HG03457 (cell line): ENCODE data around the gene CDC73.
"Not testable (repeated sequence)": the region's sequence is repeated elsewhere in the genome, so short reads cannot be mapped to it uniquely, and the experiment has no call there.

Experiments
- ATAC-seq: cut with Tn5 transposase; IDR thresholded peaks from one replicate; pipeline ENCODE4 v1.9.1; 2021; ENCODE audit warnings: moderate number of reproducible peaks; ENCODE audit not compliant: unreplicated experiment

CDC73 gene

DNA sequence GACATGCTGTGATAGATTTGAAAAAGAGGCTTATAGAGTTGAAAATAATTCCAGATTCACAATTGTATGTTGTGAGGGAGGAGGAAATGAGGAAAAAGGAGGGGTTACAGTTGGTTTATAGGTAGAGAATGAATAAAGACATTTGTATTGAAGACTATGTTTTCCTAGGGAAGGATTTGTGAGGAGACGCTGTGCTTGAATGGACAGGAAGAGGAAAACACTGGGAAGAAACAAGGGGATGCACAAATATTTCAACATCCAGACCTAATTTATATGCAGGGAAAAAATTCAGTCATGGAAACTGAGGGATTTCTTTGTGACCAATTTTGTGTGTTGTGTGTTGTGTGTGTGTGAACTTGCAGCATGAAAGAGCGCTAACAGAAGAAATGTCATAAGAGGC lies 157.1 kb downstream of the CDC73 start:
- ATAC-seq, result no peak

DNA sequence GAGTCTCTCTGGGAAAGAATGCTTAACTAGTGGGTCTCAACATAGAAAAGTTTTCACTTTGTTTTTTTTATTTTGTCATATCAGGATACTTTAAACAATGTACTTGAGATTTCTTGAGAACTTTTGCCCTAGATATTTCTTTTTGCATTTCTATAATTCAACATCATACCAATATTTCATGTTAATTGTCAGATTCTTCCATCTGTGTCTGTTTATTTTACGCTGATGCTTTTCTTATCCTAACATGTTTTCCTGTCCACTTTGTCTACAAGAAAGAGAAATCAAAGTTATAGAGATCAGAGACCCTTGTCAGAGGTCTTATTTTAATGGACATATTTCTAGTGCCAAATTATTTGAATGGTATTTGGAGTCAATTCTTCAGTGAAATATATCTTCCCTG lies 160.1 kb downstream of the CDC73 start:
- ATAC-seq, result no peak

DNA sequence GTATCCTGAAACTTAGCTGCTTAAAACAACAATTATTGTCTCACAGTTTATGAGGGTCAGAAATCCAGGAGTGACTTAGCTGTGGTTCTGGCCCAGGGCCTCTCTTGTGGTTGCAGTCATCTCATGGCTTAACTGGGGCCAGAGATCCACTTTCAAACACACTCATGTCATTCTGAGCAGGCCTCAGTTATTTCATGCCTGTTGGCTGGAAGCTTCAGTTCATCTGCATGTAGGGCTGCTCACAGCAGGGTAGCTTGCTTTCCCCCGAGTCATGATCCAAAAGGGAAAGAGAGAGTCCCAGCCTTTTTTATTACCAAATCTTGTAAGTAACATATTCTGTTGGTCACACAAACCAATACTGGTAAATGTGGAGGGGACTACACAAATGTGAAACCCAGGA lies 161.2 kb downstream of the CDC73 start:
- no peak for ATAC-seq

DNA sequence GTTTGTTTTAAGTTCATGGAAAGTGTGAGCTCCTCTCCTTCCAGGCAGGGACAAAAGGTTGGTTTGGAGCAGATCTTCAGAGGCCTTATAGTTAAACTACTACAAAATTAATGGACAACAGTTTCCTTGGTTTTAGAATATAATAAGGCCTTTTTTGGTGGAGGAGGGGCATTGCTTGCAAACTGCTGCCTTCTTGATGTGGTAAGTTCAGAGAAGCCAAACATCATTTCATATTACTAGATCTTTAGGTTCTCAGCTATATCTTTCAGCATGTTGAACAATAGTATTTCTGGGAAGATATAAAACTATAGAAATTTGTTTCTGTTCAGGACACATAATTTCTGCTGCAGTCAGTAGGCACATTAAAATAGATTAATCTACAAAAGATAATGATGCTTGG lies 162.4 kb downstream of the CDC73 start:
- ATAC-seq, result no peak

DNA sequence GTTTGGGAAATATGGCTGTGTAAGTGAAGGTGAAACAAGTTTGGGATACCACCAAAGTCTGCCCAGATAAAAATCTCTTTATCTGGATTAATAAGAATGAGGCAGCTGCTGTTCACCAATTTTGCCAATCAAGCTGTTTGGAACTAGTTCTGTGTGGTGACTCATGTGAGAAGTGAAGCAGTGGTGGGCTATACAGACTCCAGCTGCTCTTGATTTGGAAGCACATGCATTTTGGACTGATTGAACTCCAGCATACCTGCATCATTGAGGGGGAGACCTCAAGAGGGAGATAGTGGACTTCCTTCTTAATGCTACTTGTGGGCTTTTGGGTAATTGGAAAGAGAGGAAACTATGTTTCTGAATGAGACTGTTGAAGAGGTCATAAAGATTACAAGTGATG lies 163.8 kb downstream of the CDC73 start:
- ATAC-seq, result no peak

DNA sequence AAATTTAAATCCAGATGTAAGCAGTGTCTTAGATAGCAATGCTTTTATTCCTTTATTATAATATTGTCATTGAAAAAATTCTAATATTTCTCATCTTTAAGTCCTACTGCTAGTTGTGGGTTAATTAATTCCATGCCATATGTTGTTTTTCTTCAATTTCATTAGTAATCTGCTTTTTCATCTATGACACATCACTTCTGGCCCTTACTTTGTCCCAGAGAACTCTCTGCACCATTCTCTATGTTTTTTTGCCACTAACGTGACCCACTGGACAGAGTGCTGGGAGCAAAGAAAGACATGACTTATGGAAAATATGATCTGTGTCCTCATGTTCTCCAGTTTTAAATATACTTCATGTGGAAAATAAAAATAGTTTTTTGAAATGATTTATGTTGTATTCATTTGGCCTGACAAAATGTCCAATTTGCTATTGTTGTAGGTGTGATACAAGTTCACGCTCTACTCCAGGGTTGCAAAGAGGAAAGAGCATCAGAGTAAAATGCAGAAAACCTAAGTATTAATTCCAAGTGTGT lies 166.8 kb downstream of the CDC73 start:
- ATAC-seq, result not testable (repeated sequence)

DNA sequence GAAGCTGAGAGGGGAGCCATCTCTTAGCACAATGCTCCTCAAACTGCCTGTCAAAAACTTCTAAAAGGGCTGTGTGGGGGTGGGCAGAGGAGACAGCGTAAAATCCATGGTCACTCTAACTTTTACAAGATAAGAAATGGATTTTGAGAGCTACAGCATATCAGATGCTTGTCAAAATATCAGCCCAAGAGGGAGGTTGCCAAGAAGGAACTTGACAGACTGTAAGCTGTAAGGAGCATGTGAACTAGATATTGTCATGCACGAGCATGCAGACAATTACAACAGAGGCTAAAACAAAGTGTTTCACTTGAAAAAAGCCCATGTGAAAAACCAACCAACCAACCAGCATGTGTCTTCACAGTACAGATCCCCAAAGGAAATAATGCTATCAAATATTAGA lies 171.9 kb downstream of the CDC73 start:
- ATAC-seq, result no peak

DNA sequence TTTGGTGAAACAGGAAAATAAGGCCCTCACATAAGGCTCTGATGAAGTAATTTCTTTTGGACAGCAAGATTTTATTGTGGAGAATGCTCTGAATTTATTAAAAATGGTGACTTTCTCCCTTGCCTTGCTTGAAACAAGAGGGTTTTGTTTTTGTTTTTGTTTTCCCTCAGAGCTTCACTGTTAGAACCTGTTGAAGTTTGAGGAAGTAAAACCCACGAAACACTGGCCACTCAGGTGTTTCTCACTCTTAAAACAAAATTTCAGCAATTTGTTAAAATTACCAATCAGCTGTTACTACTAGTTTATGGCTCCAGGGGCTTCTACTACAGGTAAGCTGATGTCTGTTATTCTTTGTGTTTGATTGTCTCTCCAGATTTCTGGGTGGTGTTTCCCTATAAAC lies 177.2 kb downstream of the CDC73 start:
- no peak for ATAC-seq

DNA sequence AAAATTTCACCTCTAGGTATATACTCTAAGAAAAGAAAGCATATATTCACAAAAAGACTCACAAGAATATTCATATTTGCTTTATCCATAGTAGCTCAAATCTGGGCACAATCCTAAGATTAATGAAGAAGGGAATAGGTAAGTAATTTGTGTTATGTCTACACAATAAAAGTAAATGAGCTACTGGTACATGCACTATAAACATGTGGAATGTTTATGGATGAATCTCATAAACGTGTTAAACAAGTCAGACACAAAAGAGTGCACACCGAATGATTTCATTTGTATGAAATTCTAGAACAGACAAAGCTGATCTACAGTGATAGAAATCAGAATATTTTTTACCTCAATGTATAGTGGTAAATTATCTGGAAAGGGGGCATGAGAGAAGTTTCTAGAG lies 179.9 kb downstream of the CDC73 start:
- ATAC-seq, result no peak

DNA sequence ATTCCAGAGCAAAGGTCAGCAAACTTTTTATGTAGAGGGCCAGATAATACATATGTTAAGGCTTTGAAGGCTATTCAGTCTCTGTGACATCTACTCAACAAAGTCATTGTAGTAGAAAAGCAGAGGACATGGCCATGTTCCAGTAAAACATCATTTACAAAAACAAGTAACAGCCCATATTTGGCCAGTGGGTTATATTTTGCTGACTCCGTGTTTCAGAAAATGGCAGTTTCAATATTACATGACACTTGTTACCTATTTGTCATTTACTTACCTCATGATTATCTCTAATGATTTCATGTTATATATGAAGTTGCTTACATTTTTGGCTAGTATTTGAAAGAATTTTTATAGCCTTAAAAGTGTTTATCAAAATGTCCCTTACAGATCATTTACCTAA lies 182.0 kb downstream of the CDC73 start:
- ATAC-seq, result no peak
